Heart right ventricle (tissue), 16 donors: ENCODE results near the gene CRIP2. TPM values are rescaled to one million over a fixed set of nuclear protein-coding genes. Genes with fewer than 3 reads are reported as not detected.

Experiments used
- ATAC-seq, 8 donors: fragments of 200-7000 bp; cut with Tn5 transposase; one replicate each; pipeline ENCODE4 v1.9.1; 2020; ENCODE audit warnings: mild to moderate bottlenecking in 8 of 8, moderate library complexity in 8 of 8, moderate number of reproducible peaks in 1 of 8
- DNase-seq, 2 donors: peaks; one replicate each; pipeline ENCODE4 v3.0.0-alpha.2; 2020
- H3K27ac ChIP-seq, 10 donors: fragments of 200-600 bp; sonication (generic) in 2 of 10; one replicate each; pipeline versions ENCODE4 v1.5.0 to v1.8.0; 2020 to 2022; ENCODE audit warnings: mild to moderate bottlenecking in 3 of 10
- H3K27me3 ChIP-seq, 7 donors: fragments of 200-600 bp; one replicate each; pipeline ENCODE4 v1.8.0; 2021 to 2022; ENCODE audit warnings: mild to moderate bottlenecking in 2 of 7
- H3K36me3 ChIP-seq, 9 donors: fragments of 200-600 bp; sonication (generic) in 1 of 9; one replicate each; pipeline versions ENCODE4 v1.5.0 to v1.8.0; 2020 to 2022; ENCODE audit warnings: mild to moderate bottlenecking in 2 of 9
- H3K4me1 ChIP-seq, 9 donors: fragments of 200-600 bp; sonication (generic) in 1 of 9; one replicate each; pipeline versions ENCODE4 v1.5.0 to v1.8.0; 2020 to 2022; ENCODE audit warnings: mild to moderate bottlenecking in 4 of 9
- H3K4me3 ChIP-seq, 10 donors: fragments of 200-600 bp; sonication (generic) in 2 of 10; one replicate each; pipeline versions ENCODE4 v1.5.0 to v1.8.0; 2020 to 2022; ENCODE audit warnings: mild to moderate bottlenecking in 7 of 10, moderate library complexity in 2 of 10
- H3K9me3 ChIP-seq, 11 donors: fragments of 200-600 bp in 10 of 11; sonication (generic) in 2 of 11; one replicate each; pipeline versions ENCODE4 v1.5.0 to v1.8.0; 2013 to 2022; ENCODE audit warnings: mild to moderate bottlenecking in 2 of 11, control low read depth in 1 of 11, moderate library complexity in 1 of 11
- WGBS, 2 donors: extraction: QIAGEN DNeasy Blood & Tissue Kit; methylation state at CpG; one replicate each; pipeline ENCODE4 v1.1.7; 2013; ENCODE audit warnings: inconsistent platforms in 1 of 2; 5-methylcytosine and 5-hydroxymethylcytosine counted together
- intact Hi-C, 10 donors: fragments of 100-400 bp; cut with DNase I; formaldehyde crosslinking; loops; one replicate each; pipeline versions ENCODE4 v1.11.1 to v1.14.2; 2022
- polyA plus RNA-seq, 2 donors: library from polyadenylated mRNA; stranded (reverse); fragments of 200-250 nt; gene quantifications; one replicate each; pipeline ENCODE4 v1.2.3, GENCODE V29; 2013
- total RNA-seq, 10 donors: library from RNA; stranded (reverse); fragmentation: NEBNext Ultra II Directional in 3 of 10; extraction: Animal tissue kit (Norgen Biotek cat#: 25700) in 3 of 10; gene quantifications; one replicate each; pipeline versions ENCODE4 v1.2.1 to v1.2.4, GENCODE V29; 2021 to 2023
- TF ChIP-seq, protein P1 (sequence below), 9 donors: fragments of 200-600 bp; sonication (generic) in 2 of 9; IDR thresholded peaks; one replicate each; pipeline versions ENCODE4 v1.5.0 to v1.8.0; 2021 to 2022; ENCODE audit warnings: antibody characterized with exemption in 9 of 9, mild to moderate bottlenecking in 5 of 9, moderate library complexity in 1 of 9
- donor health status: Arrhythmogenic right ventricular cardiomyopathy.
- donor health status: ischemic (EF 13 %, LVEDD 7.1; RV severe dilation, severe dysfunction).
- donor health status: healthy with polysubstance abuse.
- donor health status: DM: no; HTN: yes; CAD: no.
- donor health status: DM: no; HTN: no; CAD: no.
- donor health status: ischemic (EF 25% LVEDD 6.9; RV normal size, moderate dysfunction).
- donor health status: ischemic (EF 25% LVEDD 5.7; RV mildly dilated, moderate dysfunction).
- donor health status: healthy.
- donor health status: DM: yes; HTN: yes; CAD: no.
- donor health status: Ischemic cardiomyopathy.
- donor health status: ischemic (EF 35%, LVEDD 5.7; RV mildly dilated, moderate dysfunction).
- donor health status: nonischemic (EF 11% LVEDD 7.7; RV severe dilation, severe dysfunction).
- donor health status: DM: yes; HTN: yes; CAD: no.
- donor health status: PGD.
- donor health status: ischemic (EF 29% LVEDD 5.4; RV normal size, mild dysfunction).
- donor health status: nonischemic (EF 23%, LVEDD 6.1; RV moderate dilation, normal function).

Gene CRIP2
- total and polyA plus RNA-seq, 12 donors: 731 to 1,223 (median 927) TPM

DNA sequence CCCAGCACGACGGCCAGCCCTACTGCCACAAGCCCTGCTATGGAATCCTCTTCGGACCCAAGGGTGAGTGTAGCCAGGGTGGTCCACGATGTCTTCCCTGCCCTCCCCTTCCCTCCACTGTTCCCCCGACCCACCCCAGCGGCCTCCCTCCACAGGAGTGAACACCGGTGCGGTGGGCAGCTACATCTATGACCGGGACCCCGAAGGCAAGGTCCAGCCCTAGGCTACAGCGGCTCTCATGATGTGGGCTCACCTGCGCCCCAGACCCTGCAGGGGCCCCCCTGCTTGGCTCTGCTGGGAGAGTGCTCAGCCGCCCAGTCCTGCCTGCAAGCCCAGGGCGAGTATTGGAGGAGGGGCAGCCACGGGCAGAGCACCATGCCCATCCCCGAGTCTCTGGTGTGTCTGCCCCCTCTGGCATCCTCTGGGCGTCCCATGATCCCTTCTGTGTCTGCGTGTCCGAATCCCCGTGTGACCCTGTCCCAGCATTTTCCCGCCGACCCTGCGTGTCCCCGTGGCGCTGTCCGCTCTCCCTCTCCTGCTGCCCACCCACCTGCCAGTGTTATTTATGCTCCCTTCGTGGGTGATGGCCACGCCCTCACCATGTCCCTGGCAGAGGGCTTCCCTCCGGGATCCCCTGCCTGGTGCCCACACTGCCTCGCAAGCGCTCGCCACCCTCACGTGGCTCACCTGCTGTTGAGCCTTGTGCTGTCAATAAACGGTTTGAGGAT lies 5.0 kb downstream of the CRIP2 start:
- TF ChIP-seq, protein P1, sequence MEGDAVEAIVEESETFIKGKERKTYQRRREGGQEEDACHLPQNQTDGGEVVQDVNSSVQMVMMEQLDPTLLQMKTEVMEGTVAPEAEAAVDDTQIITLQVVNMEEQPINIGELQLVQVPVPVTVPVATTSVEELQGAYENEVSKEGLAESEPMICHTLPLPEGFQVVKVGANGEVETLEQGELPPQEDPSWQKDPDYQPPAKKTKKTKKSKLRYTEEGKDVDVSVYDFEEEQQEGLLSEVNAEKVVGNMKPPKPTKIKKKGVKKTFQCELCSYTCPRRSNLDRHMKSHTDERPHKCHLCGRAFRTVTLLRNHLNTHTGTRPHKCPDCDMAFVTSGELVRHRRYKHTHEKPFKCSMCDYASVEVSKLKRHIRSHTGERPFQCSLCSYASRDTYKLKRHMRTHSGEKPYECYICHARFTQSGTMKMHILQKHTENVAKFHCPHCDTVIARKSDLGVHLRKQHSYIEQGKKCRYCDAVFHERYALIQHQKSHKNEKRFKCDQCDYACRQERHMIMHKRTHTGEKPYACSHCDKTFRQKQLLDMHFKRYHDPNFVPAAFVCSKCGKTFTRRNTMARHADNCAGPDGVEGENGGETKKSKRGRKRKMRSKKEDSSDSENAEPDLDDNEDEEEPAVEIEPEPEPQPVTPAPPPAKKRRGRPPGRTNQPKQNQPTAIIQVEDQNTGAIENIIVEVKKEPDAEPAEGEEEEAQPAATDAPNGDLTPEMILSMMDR (IDR thresholded peaks at IDR 0.05): no peak
- Histone ChIP-seq H3K27me3 (peaks cover 0 to 48% (median 0%) of the 10 kb centered on the region in 7 donors), H3K4me1 (peaks cover 48 to 85% (median 82%) of the 10 kb centered on the region in 9 donors), H3K4me3 (no peak overlapping the region), H3K9me3 (no peaks in the 10 kb centered on the region), H3K27ac (peak overlapping the region in 9 of 10 donors; percentile 89 to 100 (median 98)), H3K36me3 (peaks cover 0 to 29% (median 5%) of the 10 kb centered on the region in 9 donors)
- DNase-seq (peak in 1 of 2 donors; percentile 26), ATAC-seq (no peak)
- intact Hi-C loops: loop anchor here in 3 of 10 donors (5.0 to 10.0 kb wide), 4 partner anchors 65 to 285 kb away; partner anchors contain the start of genes TEX22 (in 2 of the 3) and MTA1 (in 1 of the 3)
- WGBS, 2 donors: 44 to 50% methylated on average over 32 to 34 of the region's 34 CpGs

DNA sequence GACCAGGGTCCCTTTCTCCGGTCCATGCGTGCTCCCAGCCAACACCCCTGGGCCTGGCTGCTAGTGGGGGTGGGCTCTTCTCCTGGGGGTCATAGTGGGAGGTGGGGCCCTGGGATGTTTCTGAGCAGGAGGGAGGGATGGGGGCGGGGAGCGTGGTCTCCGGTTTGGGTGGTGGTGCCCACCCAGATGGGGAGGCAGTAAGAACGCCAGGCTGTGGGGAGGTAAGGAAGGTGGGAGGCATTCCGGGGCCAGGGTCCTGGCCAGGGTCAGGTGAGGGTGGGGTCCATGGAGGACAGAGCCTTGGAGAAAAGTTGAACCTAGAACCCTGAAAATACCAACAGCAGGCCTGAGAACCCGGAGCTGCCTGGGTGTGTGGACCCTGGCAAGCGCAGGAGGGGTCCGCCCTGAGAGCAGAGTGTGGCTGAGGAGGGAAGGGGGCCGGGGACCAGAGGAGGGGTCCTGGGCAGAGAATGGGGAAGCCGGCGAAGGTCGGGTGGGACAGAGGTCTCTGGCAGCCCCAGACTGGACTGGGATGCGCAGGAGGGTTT lies 5.7 kb downstream of the CRIP2 start:
- Histone ChIP-seq H3K27me3 (peaks cover 0 to 41% (median 0%) of the 10 kb centered on the region in 7 donors), H3K36me3 (peaks cover 0 to 29% (median 5%) of the 10 kb centered on the region in 9 donors), H3K4me1 (peaks cover 54 to 90% (median 87%) of the 10 kb centered on the region in 9 donors), H3K9me3 (no peaks in the 10 kb centered on the region), H3K27ac (peak overlapping the region; percentile 89 to 100 (median 96)), H3K4me3 (peak overlapping the region in 5 of 10 donors; percentile 31 to 51 (median 47))
- DNase-seq (peak in 1 of 2 donors; percentile 24), ATAC-seq (no peak)
- intact Hi-C loops: loop anchor here in 3 of 10 donors (5.0 to 10.0 kb wide), 4 partner anchors 65 to 285 kb away; partner anchors contain the start of genes TEX22 (in 2 of the 3) and MTA1 (in 1 of the 3)
- WGBS, 2 donors: 59 to 61% methylated on average over 15 of the region's 15 CpGs
- TF ChIP-seq, protein P1 (IDR thresholded peaks at IDR 0.05): no peak

DNA sequence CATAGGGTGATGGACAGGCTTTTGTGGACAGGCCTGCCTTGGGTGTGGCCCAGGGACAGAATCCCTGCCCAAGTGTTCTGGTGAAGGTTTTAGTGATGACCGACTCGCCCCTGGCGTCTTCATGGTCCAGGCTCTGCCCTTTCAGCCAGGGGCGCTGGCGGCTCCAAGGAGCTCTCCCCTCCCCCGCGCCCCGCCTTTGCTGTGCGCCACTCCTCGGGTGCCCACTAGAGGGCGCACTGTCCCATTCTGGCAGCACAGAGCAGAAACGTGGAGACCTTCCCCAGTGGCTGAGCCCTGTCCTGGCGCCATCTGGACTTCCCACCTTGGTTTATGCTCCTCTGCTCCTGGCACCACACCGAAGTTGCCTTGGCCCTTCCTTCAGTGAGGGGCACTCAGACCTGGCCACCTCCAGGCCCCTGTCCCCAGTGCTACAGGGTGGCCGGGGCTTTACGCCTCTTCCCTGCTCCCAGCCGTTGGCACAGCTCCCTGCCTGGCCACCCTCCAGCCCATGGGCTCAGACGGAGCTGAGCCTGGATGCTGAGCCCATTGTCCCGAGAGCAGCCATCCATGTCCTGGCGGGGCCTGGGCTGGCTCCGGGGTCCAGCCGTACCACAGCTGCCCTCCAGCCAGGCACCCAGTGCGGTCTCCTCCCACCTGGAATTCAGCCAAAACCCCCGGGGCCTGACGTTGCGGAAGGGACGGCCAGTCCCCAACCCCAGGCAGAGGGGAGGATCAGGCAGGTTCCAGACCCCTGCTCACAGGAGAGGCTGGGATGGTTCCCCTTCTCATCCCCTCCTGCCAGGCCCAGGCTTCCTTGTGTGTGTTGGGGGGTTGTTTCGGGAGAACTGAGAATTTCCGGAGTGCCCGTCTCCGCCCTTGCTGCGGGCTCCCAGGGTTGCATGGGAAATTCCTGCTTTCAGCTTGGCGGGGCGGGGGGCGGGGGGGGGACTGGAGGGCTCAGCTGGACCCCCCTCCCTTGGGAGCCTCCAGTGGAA lies 6.5 kb downstream of the CRIP2 start:
- no peaks in the 10 kb centered on the region for H3K9me3 ChIP-seq
- peaks cover 0 to 40% (median 0%) of the 10 kb centered on the region in 7 donors for H3K27me3 ChIP-seq
- peaks cover 0 to 29% (median 5%) of the 10 kb centered on the region in 9 donors for H3K36me3 ChIP-seq
- peak overlapping the region in 9 of 10 donors; percentile 9 to 51 (median 41) for H3K4me3 ChIP-seq
- intact Hi-C loops: loop anchor here in 3 of 10 donors (5.0 to 10.0 kb wide), 4 partner anchors 66 to 286 kb away; partner anchors contain the start of genes TEX22 (in 2 of the 3) and MTA1 (in 1 of the 3)
- TF ChIP-seq, protein P1 (IDR thresholded peaks at IDR 0.05): peak; percentile 98 to 100 (median 100)
- peaks cover 62 to 98% (median 89%) of the 10 kb centered on the region in 9 donors for H3K4me1 ChIP-seq
- WGBS, 2 donors: 1% methylated on average over 35 of the region's 35 CpGs
- ATAC-seq (peak; percentile 57 to 82 (median 68)), DNase-seq (peak; percentile 92)
- H3K27ac ChIP-seq: peak overlapping the region; percentile 89 to 100 (median 96)
